Panc1 (cell line): Measurements from ENCODE around the gene HID1. TPM values are rescaled to one million over a fixed set of nuclear protein-coding genes. Genes with fewer than 3 reads are reported as not detected.

ENCODE experiments used
- ATAC-seq: fragments of 200-7000 bp; cut with Tn5 transposase; 2 replicates; pipeline ENCODE4 v1.9.1; 2020; ENCODE audit warnings: mild to moderate bottlenecking, moderate library complexity
- BruUV-seq: library from RNA; stranded (reverse); fragments of 400-500 nt; replicated peaks from 2 replicates; lab custom pipeline; 2021; lab: Mats Ljungman, UMichigan
- CTCF ChIA-PET: fragments of 300-600 bp; sonication (Branson Sonifier 250); formaldehyde crosslinking; loops from one replicate; lab custom pipeline; 2022; ENCODE audit warnings: antibody characterized with exemption; lab: Charles Lee
- POLR2A ChIA-PET: fragments of 300-600 bp; sonication (Branson Sonifier 250); formaldehyde crosslinking; loops from one replicate; lab custom pipeline; 2022; ENCODE audit warnings: antibody characterized with exemption; lab: Charles Lee
- DNase-seq: peaks from one replicate; pipeline ENCODE4 v3.0.0-alpha.2; 2010; ENCODE audit warnings: low read depth, low spot score
- H3K27ac ChIP-seq: 2 replicates; pipeline ENCODE4 v1.5.1; 2011; ENCODE audit warnings: mild to moderate bottlenecking, low read length, inconsistent platforms
- H3K27me3 ChIP-seq: fragments of 200-500 bp; sonication (Bioruptor generic); 2 replicates; pipeline ENCODE4 v1.6.0; 2014; ENCODE audit warnings: low read length, inconsistent platforms; ENCODE audit not compliant: control insufficient read depth, insufficient read depth
- H3K36me3 ChIP-seq: fragments of 200-500 bp; sonication (Bioruptor generic); 2 replicates; pipeline ENCODE4 v1.5.1; 2014; ENCODE audit warnings: inconsistent platforms, mild to moderate bottlenecking, low read length, moderate library complexity; ENCODE audit not compliant: control insufficient read depth, insufficient read depth
- H3K4me1 ChIP-seq: 2 replicates; pipeline ENCODE4 v1.5.1; 2011; ENCODE audit warnings: inconsistent platforms, mild to moderate bottlenecking, low read length, moderate library complexity; ENCODE audit not compliant: control insufficient read depth, insufficient read depth
- H3K4me3 ChIP-seq, 2 experiments: 2 replicates each; pipeline ENCODE4 v1.5.1; 2011 to 2012; ENCODE audit warnings: low read depth in 2 of 2, low read length in 2 of 2, mild to moderate bottlenecking in 2 of 2, inconsistent platforms in 1 of 2, moderate library complexity in 1 of 2
- H3K9me3 ChIP-seq: fragments of 200-500 bp; sonication (Bioruptor generic); 2 replicates; pipeline ENCODE4 v1.5.1; 2014; ENCODE audit warnings: low read depth, mild to moderate bottlenecking, inconsistent platforms, low read length, moderate library complexity; ENCODE audit not compliant: control insufficient read depth, insufficient read depth
- POLR2AphosphoS5 ChIP-seq: IDR thresholded peaks from 2 replicates; pipeline ENCODE4 v1.6.1; 2012; ENCODE audit warnings: mild to moderate bottlenecking, low read depth, low read length, moderate library complexity
- SIN3A ChIP-seq: IDR thresholded peaks from 2 replicates; pipeline ENCODE4 v1.6.1; 2012; ENCODE audit warnings: low read depth, mild to moderate bottlenecking, low read length, moderate library complexity, borderline replicate concordance; ENCODE audit not compliant: insufficient read depth
- TCF7L2 ChIP-seq: IDR thresholded peaks from 2 replicates; pipeline ENCODE4 v1.6.1; 2011; ENCODE audit warnings: mild to moderate bottlenecking, low read depth, low read length, inconsistent platforms
- in situ Hi-C: cut with HindIII; loops from 2 replicates; pipeline ENCODE4 v1.10.0; 2016; ENCODE audit warnings: low sequenced_read_pairs, low pct_unique_long_range_greater_than_20kb
- intact Hi-C: fragments of 100-400 bp; cut with micrococcal nuclease; formaldehyde crosslinking; loops from one replicate; pipeline ENCODE4 v1.10.0; 2022; ENCODE audit not compliant: unreplicated experiment
- total RNA-seq: library from RNA; stranded (reverse); gene quantifications from one replicate; pipeline ENCODE4 v1.2.1, GENCODE V29; 2021; ENCODE audit not compliant: unreplicated experiment
- TF ChIP-seq, protein P1 (sequence below), 2 experiments: IDR thresholded peaks; 2 replicates each; pipeline ENCODE4 v1.6.1; 2011 to 2012; ENCODE audit warnings: low read depth in 2 of 2, control low read depth in 1 of 2, low read length in 1 of 2, mild to moderate bottlenecking in 1 of 2, moderate library complexity in 1 of 2; ENCODE audit not compliant: insufficient read depth in 1 of 2
- TF ChIP-seq, protein P2 (sequence below): fragments of 450-650 bp; IDR thresholded peaks from 2 replicates; pipeline ENCODE4 v1.5.1; 2017; ENCODE audit warnings: mild to moderate bottlenecking

The HID1 gene
- total RNA-seq, 1 experiment from 2014 or later, result 10.9 TPM

- POLR2A ChIA-PET, result no interaction called here
- Histone ChIP-seq H3K27ac (no peak overlapping the region), H3K36me3 (no peaks in the 10 kb centered on the region), H3K27me3 (no peaks in the 10 kb centered on the region), H3K4me1 (no peaks in the 10 kb centered on the region), H3K4me3 (no peak overlapping the region), H3K9me3 (no peaks in the 10 kb centered on the region)
- in situ Hi-C loops (no loop called here), intact Hi-C loops (no loop called here)
- ATAC-seq (no peak), DNase-seq (no peak)
- TF ChIP-seq, protein P1, sequence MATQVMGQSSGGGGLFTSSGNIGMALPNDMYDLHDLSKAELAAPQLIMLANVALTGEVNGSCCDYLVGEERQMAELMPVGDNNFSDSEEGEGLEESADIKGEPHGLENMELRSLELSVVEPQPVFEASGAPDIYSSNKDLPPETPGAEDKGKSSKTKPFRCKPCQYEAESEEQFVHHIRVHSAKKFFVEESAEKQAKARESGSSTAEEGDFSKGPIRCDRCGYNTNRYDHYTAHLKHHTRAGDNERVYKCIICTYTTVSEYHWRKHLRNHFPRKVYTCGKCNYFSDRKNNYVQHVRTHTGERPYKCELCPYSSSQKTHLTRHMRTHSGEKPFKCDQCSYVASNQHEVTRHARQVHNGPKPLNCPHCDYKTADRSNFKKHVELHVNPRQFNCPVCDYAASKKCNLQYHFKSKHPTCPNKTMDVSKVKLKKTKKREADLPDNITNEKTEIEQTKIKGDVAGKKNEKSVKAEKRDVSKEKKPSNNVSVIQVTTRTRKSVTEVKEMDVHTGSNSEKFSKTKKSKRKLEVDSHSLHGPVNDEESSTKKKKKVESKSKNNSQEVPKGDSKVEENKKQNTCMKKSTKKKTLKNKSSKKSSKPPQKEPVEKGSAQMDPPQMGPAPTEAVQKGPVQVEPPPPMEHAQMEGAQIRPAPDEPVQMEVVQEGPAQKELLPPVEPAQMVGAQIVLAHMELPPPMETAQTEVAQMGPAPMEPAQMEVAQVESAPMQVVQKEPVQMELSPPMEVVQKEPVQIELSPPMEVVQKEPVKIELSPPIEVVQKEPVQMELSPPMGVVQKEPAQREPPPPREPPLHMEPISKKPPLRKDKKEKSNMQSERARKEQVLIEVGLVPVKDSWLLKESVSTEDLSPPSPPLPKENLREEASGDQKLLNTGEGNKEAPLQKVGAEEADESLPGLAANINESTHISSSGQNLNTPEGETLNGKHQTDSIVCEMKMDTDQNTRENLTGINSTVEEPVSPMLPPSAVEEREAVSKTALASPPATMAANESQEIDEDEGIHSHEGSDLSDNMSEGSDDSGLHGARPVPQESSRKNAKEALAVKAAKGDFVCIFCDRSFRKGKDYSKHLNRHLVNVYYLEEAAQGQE (IDR thresholded peaks at IDR 0.05; ENCODE audit: insufficient read depth in 1 of 2, low read depth in 2 of 2, low read length in 1 of 2), result no peak
- TF ChIP-seq, protein P2, sequence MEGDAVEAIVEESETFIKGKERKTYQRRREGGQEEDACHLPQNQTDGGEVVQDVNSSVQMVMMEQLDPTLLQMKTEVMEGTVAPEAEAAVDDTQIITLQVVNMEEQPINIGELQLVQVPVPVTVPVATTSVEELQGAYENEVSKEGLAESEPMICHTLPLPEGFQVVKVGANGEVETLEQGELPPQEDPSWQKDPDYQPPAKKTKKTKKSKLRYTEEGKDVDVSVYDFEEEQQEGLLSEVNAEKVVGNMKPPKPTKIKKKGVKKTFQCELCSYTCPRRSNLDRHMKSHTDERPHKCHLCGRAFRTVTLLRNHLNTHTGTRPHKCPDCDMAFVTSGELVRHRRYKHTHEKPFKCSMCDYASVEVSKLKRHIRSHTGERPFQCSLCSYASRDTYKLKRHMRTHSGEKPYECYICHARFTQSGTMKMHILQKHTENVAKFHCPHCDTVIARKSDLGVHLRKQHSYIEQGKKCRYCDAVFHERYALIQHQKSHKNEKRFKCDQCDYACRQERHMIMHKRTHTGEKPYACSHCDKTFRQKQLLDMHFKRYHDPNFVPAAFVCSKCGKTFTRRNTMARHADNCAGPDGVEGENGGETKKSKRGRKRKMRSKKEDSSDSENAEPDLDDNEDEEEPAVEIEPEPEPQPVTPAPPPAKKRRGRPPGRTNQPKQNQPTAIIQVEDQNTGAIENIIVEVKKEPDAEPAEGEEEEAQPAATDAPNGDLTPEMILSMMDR, result no peak
- no peak for TF ChIP-seq POLR2AphosphoS5
- TF ChIP-seq TCF7L2, result no peak
- no peak for TF ChIP-seq SIN3A
- BruUV-seq, result no TSS peak
- CTCF ChIA-PET, result no interaction called here
Measured at GRCh38 chr17:74903034-74903433, 69.5 kb downstream of the HID1 start.

GRCh38 chr17:74901353-74902135, 71.0 kb downstream of the HID1 start:
- intact Hi-C loops, result no loop called here
- no TSS peak for BruUV-seq
- in situ Hi-C loops, result no loop called here
- H3K27me3 ChIP-seq, result no peaks in the 10 kb centered on the region
- no peak for DNase-seq
- ChIA-PET POLR2A (interaction anchor here (0.6 kb wide), 2 partner anchors 32 to 119 kb away, joined by 3 to 9 read pairs; no protein-coding TSS in a partner anchor), CTCF (interaction anchor here (0.6 kb wide), 1 partner anchor 36 kb away, joined by 5 read pairs; no protein-coding TSS in a partner anchor)
- TF ChIP-seq POLR2AphosphoS5, result no peak
- no peak for TF ChIP-seq TCF7L2
- TF ChIP-seq, protein P2, result no peak
- TF ChIP-seq SIN3A, result no peak
- TF ChIP-seq, protein P1 (IDR thresholded peaks at IDR 0.05; ENCODE audit: insufficient read depth in 1 of 2, low read depth in 2 of 2, low read length in 1 of 2), result no peak
- no peaks in the 10 kb centered on the region for H3K9me3 ChIP-seq
- H3K27ac ChIP-seq, result no peak overlapping the region
- H3K4me1 ChIP-seq, result no peaks in the 10 kb centered on the region
- H3K36me3 ChIP-seq, result no peaks in the 10 kb centered on the region
- peak; percentile 39; the same call in 1 of the 2 replicates for ATAC-seq
- no peak overlapping the region for H3K4me3 ChIP-seq
